Left colon (tissue), 2 donors: ENCODE results near the gene AGBL1. TPM values are rescaled to one million over a fixed set of nuclear protein-coding genes. Genes with fewer than 3 reads are reported as not detected.

Experiments
- ATAC-seq: fragments of 200-7000 bp; cut with Tn5 transposase; one replicate; pipeline ENCODE4 v1.9.1; 2020; ENCODE audit warnings: mild to moderate bottlenecking, moderate library complexity
- DNase-seq, 2 donors: peaks; one replicate each; pipeline ENCODE4 v3.0.0-alpha.2; 2020
- intact Hi-C, 2 donors: fragments of 100-400 bp; cut with DNase I in 1 of 2; cut with micrococcal nuclease in 1 of 2; formaldehyde crosslinking; loops; one replicate each; pipeline versions ENCODE4 v1.11.2 to v1.14.0; 2022; cut with DNase I, micrococcal nuclease
- total RNA-seq, 2 donors: library from RNA; stranded (reverse); fragmentation: NEBNext Ultra II Directional; extraction: Animal tissue kit (Norgen Biotek cat#: 25700); gene quantifications; one replicate each; pipeline ENCODE4 v1.2.1, GENCODE V29; 2021
- donor health status: DM: no; HTN: no; CAD: no.
- donor health status: DM: yes; HTN: yes; CAD: no.

The AGBL1 gene
- total RNA-seq, 2 donors from 2014 or later: 0.22 to 0.34 TPM

DNA sequence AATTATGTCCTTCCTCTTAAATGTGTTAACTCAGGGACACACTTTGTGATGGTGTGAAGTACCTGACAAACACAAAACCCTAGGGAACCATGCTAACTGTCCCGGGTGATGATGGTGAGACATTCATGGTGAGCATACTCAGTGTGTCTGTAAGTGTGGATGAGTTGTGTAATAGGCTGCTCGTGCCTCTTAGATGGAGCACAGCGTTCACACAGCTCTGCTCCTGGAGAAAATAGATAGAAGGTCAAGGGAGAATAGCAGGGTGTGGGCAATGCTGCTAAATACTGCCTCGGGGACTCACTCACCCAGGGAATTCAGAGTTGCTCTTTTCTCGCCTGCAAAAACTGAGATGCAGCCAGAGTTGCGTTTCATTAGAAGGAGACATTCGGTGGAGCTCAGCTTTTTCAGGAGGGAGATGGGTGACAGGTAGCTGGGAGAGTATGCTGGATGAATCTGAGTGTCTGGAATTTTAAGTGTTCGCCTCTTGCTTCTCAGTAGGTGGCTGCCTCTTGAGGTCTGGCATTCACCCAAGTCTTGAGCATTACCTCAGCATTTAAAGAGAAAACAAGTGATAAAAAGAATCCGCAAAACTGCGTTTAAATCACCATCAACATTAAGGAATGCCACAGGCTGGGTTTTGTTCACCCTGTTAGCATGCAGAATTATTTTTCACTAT, 813.2 kb downstream of the AGBL1 start:
- intact Hi-C loops: no loop called here
- no peak for ATAC-seq
- DNase-seq: no peak

DNA sequence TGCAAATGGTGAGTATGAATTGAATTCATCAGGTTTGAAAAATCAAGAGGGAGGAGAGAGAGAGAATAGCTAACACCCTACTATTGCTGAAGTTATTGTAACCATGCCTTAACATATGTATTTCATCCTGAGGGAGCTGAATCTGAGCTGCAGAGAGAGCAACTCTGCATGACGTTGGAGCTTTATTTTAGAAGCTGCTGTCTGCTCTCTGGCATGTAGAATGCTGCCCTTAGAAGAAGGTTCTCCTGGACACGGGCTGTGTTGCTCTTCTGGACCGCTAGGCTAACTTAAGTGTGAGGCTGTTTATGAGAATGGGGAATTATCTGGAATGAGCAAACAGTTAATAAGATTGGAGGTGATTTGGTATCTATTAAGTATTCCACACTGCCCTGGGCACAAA, 814.6 kb downstream of the AGBL1 start:
- intact Hi-C loops: no loop called here
- no peak for ATAC-seq
- no peak for DNase-seq

GRCh38 chr15:86903642-86904421, 824.2 kb downstream of the AGBL1 start:
- no peak for DNase-seq
- intact Hi-C loops: no loop called here
- ATAC-seq: no peak

GRCh38 chr15:86905625-86906256, 826.1 kb downstream of the AGBL1 start:
- DNase-seq: no peak
- ATAC-seq: no peak
- intact Hi-C loops: no loop called here

GRCh38 chr15:86906376-86906775, 826.7 kb downstream of the AGBL1 start:
- DNase-seq (no peak), ATAC-seq (no peak)
- intact Hi-C loops: no loop called here

DNA sequence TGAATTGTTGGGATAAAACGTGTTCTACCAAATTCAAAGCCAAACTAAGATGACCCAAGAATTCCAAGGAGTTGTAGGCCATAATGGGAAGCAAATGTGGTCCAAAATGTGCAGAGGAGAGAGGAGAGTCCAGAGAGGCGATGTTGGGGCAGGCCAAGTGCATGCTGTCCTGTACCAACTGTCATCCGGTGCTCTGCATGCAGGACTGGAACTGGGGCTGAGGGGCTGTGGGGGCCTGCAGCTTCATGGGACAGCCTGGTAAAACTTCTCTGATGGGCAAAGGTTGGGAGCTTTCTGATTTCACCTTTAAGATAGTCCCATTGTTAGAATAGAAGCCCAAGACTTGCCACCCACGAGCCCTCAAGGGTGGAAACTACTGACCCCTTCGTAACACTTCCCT, 831.4 kb downstream of the AGBL1 start:
- ATAC-seq (no peak), DNase-seq (no peak)

DNA sequence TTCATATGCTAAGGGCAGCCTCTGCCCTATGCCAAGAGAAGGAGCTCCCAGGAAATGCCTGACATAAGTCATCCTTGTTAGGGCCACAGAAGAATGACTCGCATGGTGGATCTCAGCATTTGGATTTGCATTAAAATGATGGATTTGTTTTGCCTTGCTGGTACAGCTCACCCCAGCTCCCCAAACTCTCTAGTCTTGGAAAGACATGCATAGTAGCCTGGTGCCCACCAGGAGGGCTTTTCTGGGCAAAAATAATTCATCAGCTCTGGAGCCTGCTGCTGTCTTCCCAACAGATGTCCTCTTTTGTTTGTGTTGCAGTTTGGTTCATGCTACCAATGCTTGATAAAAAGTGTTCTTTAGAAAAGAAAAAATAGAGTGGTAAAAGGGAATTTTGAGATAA, 833.0 kb downstream of the AGBL1 start:
- DNase-seq: no peak
- ATAC-seq: no peak
- intact Hi-C loops: no loop called here

More for the DNA sequence above, 831.4 kb downstream of the AGBL1 start:
- intact Hi-C loops: no loop called here

GRCh38 chr15:86915811-86916331, 836.2 kb downstream of the AGBL1 start:
- DNase-seq: no peak
- intact Hi-C loops: no loop called here
- no peak for ATAC-seq

DNA sequence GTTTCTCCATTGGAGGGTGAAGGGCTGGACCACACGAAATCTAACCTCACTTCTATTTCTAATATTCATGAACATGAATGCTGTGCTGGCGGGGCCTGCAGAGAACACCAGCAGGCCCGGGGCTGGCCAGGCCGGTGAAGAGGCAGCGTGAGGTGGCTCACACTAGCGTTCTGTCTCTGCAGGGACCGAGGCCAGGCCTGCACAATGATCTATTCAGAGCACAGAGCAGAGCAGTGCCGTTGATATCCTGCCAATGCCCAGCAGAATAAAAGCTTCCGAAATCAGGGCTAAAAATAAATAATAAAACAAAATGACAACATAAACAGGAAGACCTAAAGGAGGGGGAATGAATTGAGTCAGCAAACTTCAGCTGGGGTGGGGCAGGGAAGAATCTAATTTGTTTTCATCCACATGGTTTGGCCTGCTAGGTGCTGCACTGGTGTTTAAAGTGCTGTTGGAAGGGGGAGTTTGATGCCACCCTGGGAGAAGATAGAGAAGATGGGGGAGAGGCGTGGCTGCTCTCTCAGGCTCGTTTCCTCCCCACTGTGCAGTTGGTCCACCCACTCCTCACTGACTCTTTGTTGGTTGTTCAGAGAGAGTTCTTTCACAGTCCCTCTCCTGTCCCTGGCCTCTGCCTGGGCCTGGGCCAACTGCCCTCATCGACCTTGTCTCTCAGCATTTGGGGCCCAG, 837.1 kb downstream of the AGBL1 start:
- DNase-seq (no peak), ATAC-seq (no peak)
- intact Hi-C loops: no loop called here

DNA sequence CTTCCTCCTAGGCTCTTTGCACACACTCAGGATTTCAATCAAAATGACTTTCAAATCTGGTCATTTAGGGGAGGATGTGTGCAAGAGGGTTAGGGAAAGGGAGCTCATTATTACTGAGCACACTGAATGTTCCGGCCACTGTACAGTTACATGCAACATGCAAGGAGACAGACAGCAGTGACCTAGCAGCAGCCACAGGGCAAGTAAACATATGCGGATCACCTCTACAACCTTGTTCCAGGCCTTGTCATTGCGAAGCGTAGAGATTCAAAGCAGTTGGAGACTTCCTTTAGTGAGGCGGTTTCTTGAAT, 837.6 kb downstream of the AGBL1 start:
- DNase-seq (no peak), ATAC-seq (no peak)

GRCh38 chr15:86919581-86919980, 839.9 kb downstream of the AGBL1 start:
- intact Hi-C loops: no loop called here
- DNase-seq: no peak
- ATAC-seq: no peak

More for the DNA sequence above, 837.6 kb downstream of the AGBL1 start:
- intact Hi-C loops: no loop called here

GRCh38 chr15:86929461-86929860, 849.8 kb downstream of the AGBL1 start:
- intact Hi-C loops: no loop called here
- no peak for DNase-seq
- ATAC-seq: no peak

DNA sequence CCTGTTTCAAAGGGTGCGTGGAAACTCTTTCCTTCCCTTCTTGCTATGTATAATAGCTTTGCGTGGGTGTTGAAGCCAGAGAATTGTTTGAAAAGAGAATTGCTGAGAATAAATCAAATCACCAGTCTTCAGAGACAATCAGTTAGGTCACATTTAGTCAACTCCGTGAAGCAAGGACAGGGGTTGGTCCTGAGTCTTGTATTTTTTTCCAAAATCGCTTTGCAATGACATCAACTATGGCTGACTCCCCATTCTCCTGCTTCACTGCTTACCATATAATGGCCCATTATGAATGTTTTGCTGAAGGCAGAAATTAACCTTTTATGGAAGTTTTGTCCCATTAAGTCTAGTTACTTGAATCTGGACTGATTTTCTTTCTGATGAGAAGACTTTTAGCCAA, 852.8 kb downstream of the AGBL1 start:
- ATAC-seq: no peak
- intact Hi-C loops: no loop called here
- no peak for DNase-seq

DNA sequence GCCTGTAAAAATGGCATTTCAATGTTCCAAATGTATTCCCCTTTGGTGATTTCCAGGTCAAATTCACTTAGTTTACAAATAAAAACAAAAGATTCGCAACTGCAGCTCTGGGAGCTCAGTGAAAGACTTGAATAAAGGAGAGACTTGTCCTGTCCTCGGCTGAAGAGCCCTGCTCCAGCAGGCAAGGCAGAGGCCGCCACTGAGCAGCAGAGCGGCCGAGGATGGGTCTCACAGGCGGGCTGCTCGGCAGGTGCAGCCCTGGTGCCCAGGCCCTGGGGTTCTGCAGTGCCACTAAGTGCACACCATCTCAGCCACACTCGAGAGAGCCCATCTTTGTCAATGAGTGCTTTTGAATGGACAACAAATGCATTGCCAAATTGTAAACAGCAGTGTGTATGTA, 856.2 kb downstream of the AGBL1 start:
- no peak for DNase-seq
- intact Hi-C loops: no loop called here
- no peak for ATAC-seq

DNA sequence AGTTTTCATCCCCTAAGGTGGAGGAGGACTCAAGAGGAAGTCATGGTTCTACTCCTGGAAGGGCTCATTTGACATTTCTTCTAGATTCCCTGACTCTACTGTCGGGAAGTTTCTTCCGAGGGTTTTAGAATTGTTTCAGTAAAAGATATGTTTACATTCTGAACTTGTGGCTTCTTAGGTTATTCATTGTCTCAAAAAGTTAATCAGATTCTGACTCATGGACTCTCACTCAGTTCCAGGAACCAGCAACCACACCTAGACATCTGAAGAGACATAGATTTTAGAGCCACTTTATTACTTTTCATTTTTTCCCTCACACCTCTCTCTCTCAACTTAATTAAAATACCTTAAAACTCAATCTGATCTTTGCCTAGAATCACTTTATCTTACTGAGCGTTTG, 862.6 kb downstream of the AGBL1 start:
- ATAC-seq (no peak), DNase-seq (no peak)
- intact Hi-C loops: loop anchor here in 1 of 2 donors (10.0 kb wide), 1 partner anchor 883 kb away; no protein-coding TSS in a partner anchor

- ATAC-seq: no peak
- no peak for DNase-seq
- intact Hi-C loops: loop anchor here in 1 of 2 donors (10.0 kb wide), 1 partner anchor 876 kb away; no protein-coding TSS in a partner anchor
Observed at GRCh38 chr15:86948719-86949118, 869.0 kb downstream of the AGBL1 start.

DNA sequence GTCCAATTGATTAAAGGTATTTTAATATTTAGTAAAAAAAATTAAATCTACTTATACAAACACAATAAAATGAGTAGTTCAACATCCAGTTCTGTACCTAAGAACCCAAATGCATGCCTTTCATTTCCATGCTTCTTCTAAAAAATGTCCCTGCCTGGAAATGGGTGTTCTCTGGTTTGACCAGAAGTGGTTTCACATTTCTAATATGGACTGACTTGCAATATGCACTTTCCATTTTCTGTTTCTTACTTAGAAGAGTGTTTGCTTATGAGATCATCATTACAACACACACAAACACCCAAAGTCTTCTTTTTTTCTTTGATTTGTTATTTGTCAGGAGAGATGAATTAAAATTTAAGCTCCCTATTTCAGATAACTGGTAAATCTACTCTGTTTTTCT, 879.6 kb downstream of the AGBL1 start:
- DNase-seq (no peak), ATAC-seq (no peak)
- intact Hi-C loops: no loop called here

DNA sequence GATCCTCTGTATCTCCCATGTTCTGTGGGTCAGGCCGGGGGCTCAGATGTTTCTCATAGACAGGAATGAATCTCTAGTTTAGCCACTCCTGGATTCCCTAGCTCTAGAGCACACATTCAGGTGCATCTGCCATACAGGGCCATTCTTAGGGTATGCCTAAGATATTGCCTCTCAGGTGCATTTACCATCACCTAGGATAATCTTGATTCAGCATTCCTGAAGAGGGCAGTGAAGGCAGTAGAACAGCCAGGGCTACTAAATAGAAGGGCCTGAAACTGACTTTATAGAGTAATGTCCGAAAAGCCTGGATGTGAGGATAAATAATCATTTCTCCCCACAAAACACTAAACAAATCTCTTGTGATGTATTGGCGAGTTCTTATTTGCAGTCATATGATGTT, 882.0 kb downstream of the AGBL1 start:
- DNase-seq: no peak
- intact Hi-C loops: no loop called here
- ATAC-seq: no peak

DNA sequence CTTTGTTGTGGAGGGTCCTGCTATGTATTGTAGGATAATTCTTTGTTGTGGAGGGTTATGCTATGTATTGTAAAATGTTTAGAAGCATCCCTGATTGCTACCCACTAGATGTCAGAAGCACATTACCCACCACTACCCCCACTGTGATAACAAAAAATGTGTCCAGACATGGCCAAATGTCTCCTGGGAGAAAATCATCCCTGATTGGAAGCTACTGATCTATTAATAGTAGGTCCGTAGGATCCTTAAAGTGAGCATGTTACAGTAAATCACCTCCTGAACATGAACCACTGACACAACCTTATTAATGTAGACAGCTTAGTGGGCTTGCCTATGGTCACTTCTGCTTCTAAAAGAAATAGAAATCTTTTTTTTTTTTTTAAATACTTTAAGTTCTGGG, 884.6 kb downstream of the AGBL1 start:
- no peak for DNase-seq
- no peak for ATAC-seq
- intact Hi-C loops: no loop called here
